Activated naive CD4-positive, alpha-beta T cell treated with anti-CD3 and anti-CD28 coated beads, Interleukin-2, amount 10 ng/mL, durations not matched to agents 7 days and 5 days (primary cell): Measurements from ENCODE around the gene CLIC5.

Experiments used
- CTCF ChIA-PET: fragments of 350-600 bp; sonication (Branson Sonifier 250); formaldehyde crosslinking; loops from one replicate; lab custom pipeline; 2021; ENCODE audit warnings: antibody characterized with exemption; lab: Charles Lee
- DNase-seq: peaks from one replicate; pipeline ENCODE4 v3.0.0-alpha.2; 2020
- H3K27ac Mint-ChIP-seq: one replicate; pipeline ENCODE4 v1.8.0; 2021; ENCODE audit warnings: mild to moderate bottlenecking, moderate library complexity, mixed read lengths
- H3K27me3 Mint-ChIP-seq: one replicate; pipeline ENCODE4 v1.8.0; 2021; ENCODE audit warnings: mild to moderate bottlenecking, mixed read lengths
- H3K36me3 Mint-ChIP-seq: one replicate; pipeline ENCODE4 v1.8.0; 2021; ENCODE audit warnings: mixed read lengths
- H3K4me1 Mint-ChIP-seq: one replicate; pipeline ENCODE4 v1.8.0; 2021; ENCODE audit warnings: mixed read lengths
- H3K4me3 Mint-ChIP-seq: one replicate; pipeline ENCODE4 v1.8.0; 2021; ENCODE audit warnings: mild to moderate bottlenecking, moderate library complexity, mixed read lengths
- H3K9me3 Mint-ChIP-seq: one replicate; pipeline ENCODE4 v1.8.0; 2021; ENCODE audit warnings: mixed read lengths

Gene CLIC5

GRCh38 chr6:45881705-45882467 is 133.8 kb downstream of the CLIC5 start:
- no peak for DNase-seq
- Mint-ChIP-seq H3K27me3 (peaks cover 21% of the 10 kb centered on the region), H3K4me3 (no peak overlapping the region), H3K27ac (no peak overlapping the region), H3K36me3 (no peaks in the 10 kb centered on the region), H3K9me3 (no peaks in the 10 kb centered on the region), H3K4me1 (no peaks in the 10 kb centered on the region)
- CTCF ChIA-PET: no interaction called here

- H3K27me3 Mint-ChIP-seq: peaks cover 10% of the 10 kb centered on the region
- H3K36me3 Mint-ChIP-seq: no peaks in the 10 kb centered on the region
- H3K4me1 Mint-ChIP-seq: no peaks in the 10 kb centered on the region
- H3K27ac Mint-ChIP-seq: no peak overlapping the region
- CTCF ChIA-PET: no interaction called here
- DNase-seq: no peak
- H3K9me3 Mint-ChIP-seq: no peaks in the 10 kb centered on the region
- H3K4me3 Mint-ChIP-seq: no peak overlapping the region
Measured at GRCh38 chr6:45880676-45881075, 135.0 kb downstream of the CLIC5 start.

- H3K36me3 Mint-ChIP-seq: no peaks in the 10 kb centered on the region
Measured at GRCh38 chr6:45880159-45880558, 135.5 kb downstream of the CLIC5 start.

GRCh38 chr6:45877970-45878590 is 137.6 kb downstream of the CLIC5 start:
- DNase-seq: no peak
- Mint-ChIP-seq H3K4me1 (no peaks in the 10 kb centered on the region), H3K9me3 (no peaks in the 10 kb centered on the region), H3K27ac (no peak overlapping the region), H3K27me3 (peaks cover 8% of the 10 kb centered on the region), H3K36me3 (no peaks in the 10 kb centered on the region), H3K4me3 (no peak overlapping the region)
- CTCF ChIA-PET: no interaction called here

More at GRCh38 chr6:45880159-45880558, 135.5 kb downstream of the CLIC5 start:
- CTCF ChIA-PET: no interaction called here
- H3K4me1 Mint-ChIP-seq: no peaks in the 10 kb centered on the region
- DNase-seq: no peak
- peaks cover 8% of the 10 kb centered on the region for H3K27me3 Mint-ChIP-seq
- no peak overlapping the region for H3K4me3 Mint-ChIP-seq
- no peaks in the 10 kb centered on the region for H3K9me3 Mint-ChIP-seq
- no peak overlapping the region for H3K27ac Mint-ChIP-seq

GRCh38 chr6:45872827-45873365 is 142.8 kb downstream of the CLIC5 start:
- Mint-ChIP-seq H3K4me1 (no peaks in the 10 kb centered on the region), H3K27me3 (peaks cover 10% of the 10 kb centered on the region), H3K4me3 (no peak overlapping the region), H3K27ac (no peak overlapping the region), H3K36me3 (no peaks in the 10 kb centered on the region), H3K9me3 (no peaks in the 10 kb centered on the region)
- CTCF ChIA-PET: no interaction called here
- DNase-seq: no peak

GRCh38 chr6:45870531-45870930 is 145.1 kb downstream of the CLIC5 start:
- CTCF ChIA-PET: no interaction called here
- Mint-ChIP-seq H3K4me3 (no peak overlapping the region), H3K27me3 (peaks cover 19% of the 10 kb centered on the region)

GRCh38 chr6:45864651-45865050 is 151.0 kb downstream of the CLIC5 start:
- H3K4me3 Mint-ChIP-seq: no peak overlapping the region
- no peaks in the 10 kb centered on the region for H3K36me3 Mint-ChIP-seq
- DNase-seq: no peak
- H3K27ac Mint-ChIP-seq: no peak overlapping the region
- H3K27me3 Mint-ChIP-seq: peaks cover 28% of the 10 kb centered on the region
- H3K9me3 Mint-ChIP-seq: no peaks in the 10 kb centered on the region
- H3K4me1 Mint-ChIP-seq: no peaks in the 10 kb centered on the region
- CTCF ChIA-PET: interaction anchor here (1.1 kb wide), 1 partner anchor 111 kb away, joined by 4 read pairs; no protein-coding TSS in a partner anchor

More at GRCh38 chr6:45870531-45870930, 145.1 kb downstream of the CLIC5 start:
- no peak overlapping the region for H3K27ac Mint-ChIP-seq
- H3K4me1 Mint-ChIP-seq: no peaks in the 10 kb centered on the region
- H3K36me3 Mint-ChIP-seq: no peaks in the 10 kb centered on the region
- no peaks in the 10 kb centered on the region for H3K9me3 Mint-ChIP-seq
- no peak for DNase-seq

GRCh38 chr6:45858691-45859090 is 157.0 kb downstream of the CLIC5 start:
- DNase-seq: no peak
- peaks cover 13% of the 10 kb centered on the region for H3K27me3 Mint-ChIP-seq
- no peak overlapping the region for H3K27ac Mint-ChIP-seq
- H3K4me3 Mint-ChIP-seq: no peak overlapping the region
- no peaks in the 10 kb centered on the region for H3K9me3 Mint-ChIP-seq
- H3K4me1 Mint-ChIP-seq: no peaks in the 10 kb centered on the region
- CTCF ChIA-PET: interaction anchor here (1.5 kb wide), 1 partner anchor 64 kb away, joined by 3 read pairs; no protein-coding TSS in a partner anchor
- no peaks in the 10 kb centered on the region for H3K36me3 Mint-ChIP-seq

GRCh38 chr6:45857827-45858226 is 157.8 kb downstream of the CLIC5 start:
- Mint-ChIP-seq H3K27ac (no peak overlapping the region), H3K36me3 (no peaks in the 10 kb centered on the region), H3K4me1 (no peaks in the 10 kb centered on the region), H3K4me3 (no peak overlapping the region), H3K9me3 (no peaks in the 10 kb centered on the region), H3K27me3 (peaks cover 13% of the 10 kb centered on the region)
- no peak for DNase-seq
- CTCF ChIA-PET: no interaction called here

- DNase-seq: no peak
- Mint-ChIP-seq H3K4me1 (no peaks in the 10 kb centered on the region), H3K27me3 (peaks cover 13% of the 10 kb centered on the region), H3K36me3 (no peaks in the 10 kb centered on the region), H3K4me3 (no peak overlapping the region), H3K27ac (no peak overlapping the region), H3K9me3 (no peaks in the 10 kb centered on the region)
- CTCF ChIA-PET: no interaction called here
Measured at GRCh38 chr6:45855642-45856394, 159.8 kb downstream of the CLIC5 start.

GRCh38 chr6:45854149-45854742 is 161.4 kb downstream of the CLIC5 start:
- peaks cover 4% of the 10 kb centered on the region for H3K27me3 Mint-ChIP-seq
- no peak overlapping the region for H3K27ac Mint-ChIP-seq
- CTCF ChIA-PET: no interaction called here
- H3K4me1 Mint-ChIP-seq: no peaks in the 10 kb centered on the region
- no peaks in the 10 kb centered on the region for H3K36me3 Mint-ChIP-seq
- DNase-seq: no peak
- H3K4me3 Mint-ChIP-seq: no peak overlapping the region
- no peaks in the 10 kb centered on the region for H3K9me3 Mint-ChIP-seq

GRCh38 chr6:45851034-45851400 is 164.6 kb downstream of the CLIC5 start:
- no peak for DNase-seq
- H3K36me3 Mint-ChIP-seq: no peaks in the 10 kb centered on the region
- no peaks in the 10 kb centered on the region for H3K4me1 Mint-ChIP-seq
- H3K4me3 Mint-ChIP-seq: no peak overlapping the region
- H3K27ac Mint-ChIP-seq: no peak overlapping the region
- peaks cover 4% of the 10 kb centered on the region for H3K27me3 Mint-ChIP-seq
- CTCF ChIA-PET: no interaction called here
- no peaks in the 10 kb centered on the region for H3K9me3 Mint-ChIP-seq

- CTCF ChIA-PET: no interaction called here
- no peaks in the 10 kb centered on the region for H3K9me3 Mint-ChIP-seq
- no peaks in the 10 kb centered on the region for H3K36me3 Mint-ChIP-seq
- H3K27me3 Mint-ChIP-seq: peaks cover 4% of the 10 kb centered on the region
- H3K27ac Mint-ChIP-seq: no peak overlapping the region
- no peak for DNase-seq
- no peaks in the 10 kb centered on the region for H3K4me1 Mint-ChIP-seq
- H3K4me3 Mint-ChIP-seq: no peak overlapping the region
Measured at GRCh38 chr6:45850378-45851033, 165.2 kb downstream of the CLIC5 start.

GRCh38 chr6:45845567-45845966 is 170.1 kb downstream of the CLIC5 start:
- no peaks in the 10 kb centered on the region for H3K9me3 Mint-ChIP-seq
- no peaks in the 10 kb centered on the region for H3K36me3 Mint-ChIP-seq
- H3K4me3 Mint-ChIP-seq: no peak overlapping the region
- CTCF ChIA-PET: no interaction called here
- DNase-seq: no peak
- no peaks in the 10 kb centered on the region for H3K4me1 Mint-ChIP-seq
- H3K27ac Mint-ChIP-seq: no peak overlapping the region
- H3K27me3 Mint-ChIP-seq: no peaks in the 10 kb centered on the region
